PFSK-1 (cell line): ENCODE data around the gene PADI1.

Experiments
- FOXP2 ChIP-seq: optimal IDR thresholded peaks from 2 replicates; pipeline ENCODE3; 2011; ENCODE audit warnings: borderline replicate concordance, control low read depth, inconsistent platforms; ENCODE audit not compliant: insufficient read depth; ENCODE audit errors: extremely low read length, extremely low read depth
- POLR2AphosphoS5 ChIP-seq: IDR thresholded peaks from 2 replicates; pipeline ENCODE4 v1.6.1; 2012; ENCODE audit warnings: low read depth, mild to moderate bottlenecking, control low read depth, low read length, moderate library complexity
- SIN3A ChIP-seq: IDR thresholded peaks from 2 replicates; pipeline ENCODE4 v1.6.1; 2012; ENCODE audit warnings: mild to moderate bottlenecking, low read length, moderate library complexity, borderline replicate concordance; ENCODE audit not compliant: insufficient read depth
- TAF1 ChIP-seq: IDR thresholded peaks from 2 replicates; pipeline ENCODE4 v1.6.1; 2012; ENCODE audit warnings: low read length, control low read depth, borderline replicate concordance; ENCODE audit not compliant: insufficient read depth
- TF ChIP-seq, protein P1 (sequence below), 2 experiments: IDR thresholded peaks; 2 replicates each; pipeline versions ENCODE4 v1.6.1 to v1.8.0; 2011 to 2012; ENCODE audit warnings: low read depth in 2 of 2, low read length in 2 of 2, control low read depth in 1 of 2, inconsistent platforms in 1 of 2, mild to moderate bottlenecking in 1 of 2, moderate library complexity in 1 of 2; ENCODE audit not compliant: insufficient read depth in 1 of 2

DNA sequence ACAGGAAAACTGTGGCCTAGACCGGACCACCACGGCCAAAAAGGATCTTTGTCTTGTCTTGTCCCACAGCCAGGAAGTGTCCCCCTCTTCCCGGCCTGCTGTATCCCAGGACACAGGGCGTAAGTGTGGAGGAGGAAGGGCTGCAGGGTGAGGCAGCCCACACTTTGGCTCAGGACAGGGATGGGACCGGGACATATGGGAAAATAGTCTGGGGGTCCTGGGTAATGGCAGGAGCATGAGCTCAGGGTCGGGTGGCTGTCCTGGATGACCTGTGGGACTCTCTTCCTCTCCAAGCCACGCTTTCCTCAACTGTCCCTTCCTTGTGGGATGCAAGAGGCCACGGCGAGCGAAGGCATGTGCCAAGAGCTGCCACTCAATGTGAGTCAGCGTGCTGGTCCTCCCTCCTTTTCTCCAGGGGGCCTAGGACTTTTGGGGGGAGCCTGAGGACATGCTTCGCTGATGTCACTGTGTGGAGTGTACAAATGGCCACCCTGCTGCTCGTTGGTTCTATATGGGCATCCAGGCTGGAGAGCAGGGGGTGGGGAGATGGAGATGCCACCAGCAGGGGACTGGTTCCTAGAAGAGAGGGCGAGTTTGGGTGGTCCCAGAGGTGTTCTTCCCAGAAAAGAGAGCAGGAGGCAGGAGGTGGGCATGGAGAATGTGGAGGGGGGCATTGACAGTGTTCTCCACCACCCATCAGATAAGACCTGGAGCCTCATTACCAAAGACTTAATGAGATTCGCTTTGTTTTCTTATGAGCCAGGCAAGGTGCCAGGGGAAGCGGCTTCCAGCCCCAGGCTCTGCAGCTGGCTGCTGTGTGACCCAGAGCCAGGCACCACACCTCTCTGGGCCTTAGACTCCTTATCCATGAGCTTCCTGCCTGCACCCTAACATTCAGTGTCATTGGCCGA lies 11.5 kb upstream of the PADI1 start:
- TF ChIP-seq SIN3A = no peak
- TF ChIP-seq, protein P1, sequence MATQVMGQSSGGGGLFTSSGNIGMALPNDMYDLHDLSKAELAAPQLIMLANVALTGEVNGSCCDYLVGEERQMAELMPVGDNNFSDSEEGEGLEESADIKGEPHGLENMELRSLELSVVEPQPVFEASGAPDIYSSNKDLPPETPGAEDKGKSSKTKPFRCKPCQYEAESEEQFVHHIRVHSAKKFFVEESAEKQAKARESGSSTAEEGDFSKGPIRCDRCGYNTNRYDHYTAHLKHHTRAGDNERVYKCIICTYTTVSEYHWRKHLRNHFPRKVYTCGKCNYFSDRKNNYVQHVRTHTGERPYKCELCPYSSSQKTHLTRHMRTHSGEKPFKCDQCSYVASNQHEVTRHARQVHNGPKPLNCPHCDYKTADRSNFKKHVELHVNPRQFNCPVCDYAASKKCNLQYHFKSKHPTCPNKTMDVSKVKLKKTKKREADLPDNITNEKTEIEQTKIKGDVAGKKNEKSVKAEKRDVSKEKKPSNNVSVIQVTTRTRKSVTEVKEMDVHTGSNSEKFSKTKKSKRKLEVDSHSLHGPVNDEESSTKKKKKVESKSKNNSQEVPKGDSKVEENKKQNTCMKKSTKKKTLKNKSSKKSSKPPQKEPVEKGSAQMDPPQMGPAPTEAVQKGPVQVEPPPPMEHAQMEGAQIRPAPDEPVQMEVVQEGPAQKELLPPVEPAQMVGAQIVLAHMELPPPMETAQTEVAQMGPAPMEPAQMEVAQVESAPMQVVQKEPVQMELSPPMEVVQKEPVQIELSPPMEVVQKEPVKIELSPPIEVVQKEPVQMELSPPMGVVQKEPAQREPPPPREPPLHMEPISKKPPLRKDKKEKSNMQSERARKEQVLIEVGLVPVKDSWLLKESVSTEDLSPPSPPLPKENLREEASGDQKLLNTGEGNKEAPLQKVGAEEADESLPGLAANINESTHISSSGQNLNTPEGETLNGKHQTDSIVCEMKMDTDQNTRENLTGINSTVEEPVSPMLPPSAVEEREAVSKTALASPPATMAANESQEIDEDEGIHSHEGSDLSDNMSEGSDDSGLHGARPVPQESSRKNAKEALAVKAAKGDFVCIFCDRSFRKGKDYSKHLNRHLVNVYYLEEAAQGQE (IDR thresholded peaks at IDR 0.05; ENCODE audit: insufficient read depth in 1 of 2, low read depth in 2 of 2, low read length in 2 of 2) = no peak
- TF ChIP-seq POLR2AphosphoS5 = no peak
- TF ChIP-seq FOXP2 = no peak
- TF ChIP-seq TAF1 = no peak
